ENCODE measurements around the gene LETM1. TPM values are rescaled to one million over a fixed set of nuclear protein-coding genes. Genes with fewer than 3 reads are reported as not detected.

Gene LETM1
- total and polyA plus RNA-seq, 2 donors from 2014 or later = 20.0 to 46.4 TPM

GRCh38 chr4:1870578-1871443 is 14.9 kb upstream of the LETM1 start, which contains the start of gene NSD2:
Gene NSD2 (plus strand): TSS chr4:1871393. CDS start chr4:1900655, 29,262 bp downstream.
- Histone ChIP-seq H3K27ac (ENCODE audit: low read depth in 2 of 2, low read length in 2 of 2) (peak within 1 kb of the TSS; percentile 95 to 96), H3K9me3 (ENCODE audit: control insufficient read depth in 2 of 3, insufficient read depth in 1 of 3, low read length in 3 of 3) (no peaks in the 10 kb centered on the region), H3K4me1 (ENCODE audit: control insufficient read depth in 2 of 3, insufficient read depth in 2 of 3, low read depth in 1 of 3, low read length in 3 of 3) (peaks cover 0 to 18% (median 3%) of the 10 kb centered on the region in 3 donors), H3K27me3 (ENCODE audit: control insufficient read depth, insufficient read depth, low read length) (no peaks in the 10 kb centered on the region), H3K4me3 (ENCODE audit: low read length in 3 of 3) (peak within 1 kb of the TSS; percentile 50 to 74 (median 72)), H3K9ac (ENCODE audit: low read length in 3 of 3) (peak within 1 kb of the TSS; percentile 43 to 75 (median 73)), H3K36me3 (ENCODE audit: control insufficient read depth in 2 of 3, insufficient read depth in 3 of 3, low read length in 3 of 3) (no peaks in the 10 kb centered on the region)
- DNase-seq = peak; percentile 90 to 96 (median 92)
- no peak for FAIRE-seq
- intact Hi-C loops (cut with DNase I) = no loop called here
- TF ChIP-seq CTCF (IDR thresholded peaks at IDR 0.05; ENCODE audit: borderline replicate concordance, extremely low read depth, insufficient read depth) = no peak

- no peak for TF ChIP-seq CTCF (IDR thresholded peaks at IDR 0.05; ENCODE audit: borderline replicate concordance, extremely low read depth, insufficient read depth)
- FAIRE-seq (no peak), DNase-seq (peak; percentile 87 to 96 (median 92))
- H3K27me3 ChIP-seq (ENCODE audit: control insufficient read depth, insufficient read depth, low read length) = no peaks in the 10 kb centered on the region
- H3K9me3 ChIP-seq (ENCODE audit: control insufficient read depth in 2 of 3, insufficient read depth in 1 of 3, low read length in 3 of 3) = no peaks in the 10 kb centered on the region
- H3K4me3 ChIP-seq (ENCODE audit: low read length in 3 of 3) = peak overlapping the region; percentile 46 to 74 (median 59)
- H3K9ac ChIP-seq (ENCODE audit: low read length in 3 of 3) = peak overlapping the region in 2 of 3 donors; percentile 0 to 56
- peaks cover 0 to 18% (median 3%) of the 10 kb centered on the region in 3 donors for H3K4me1 ChIP-seq (ENCODE audit: control insufficient read depth in 2 of 3, insufficient read depth in 2 of 3, low read depth in 1 of 3, low read length in 3 of 3)
- H3K36me3 ChIP-seq (ENCODE audit: control insufficient read depth in 2 of 3, insufficient read depth in 3 of 3, low read length in 3 of 3) = no peaks in the 10 kb centered on the region
- intact Hi-C loops (cut with DNase I) = no loop called here
- peak overlapping the region; percentile 95 to 96 for H3K27ac ChIP-seq (ENCODE audit: low read depth in 2 of 2, low read length in 2 of 2)
Measured at GRCh38 chr4:1870328-1870577, 14.3 kb upstream of the LETM1 start.

GRCh38 chr4:1869530-1870327 is 13.8 kb upstream of the LETM1 start:
- Histone ChIP-seq H3K27me3 (ENCODE audit: control insufficient read depth, insufficient read depth, low read length) (no peaks in the 10 kb centered on the region), H3K36me3 (ENCODE audit: control insufficient read depth in 2 of 3, insufficient read depth in 3 of 3, low read length in 3 of 3) (no peaks in the 10 kb centered on the region), H3K27ac (ENCODE audit: low read depth in 2 of 2, low read length in 2 of 2) (peak overlapping the region; percentile 95 to 96), H3K4me1 (ENCODE audit: control insufficient read depth in 2 of 3, insufficient read depth in 2 of 3, low read depth in 1 of 3, low read length in 3 of 3) (peaks cover 0 to 18% (median 3%) of the 10 kb centered on the region in 3 donors), H3K9ac (ENCODE audit: low read length in 3 of 3) (peak overlapping the region in 2 of 3 donors; percentile 11 to 56), H3K4me3 (ENCODE audit: low read length in 3 of 3) (peak overlapping the region; percentile 46 to 74 (median 59)), H3K9me3 (ENCODE audit: control insufficient read depth in 2 of 3, insufficient read depth in 1 of 3, low read length in 3 of 3) (no peaks in the 10 kb centered on the region)
- FAIRE-seq (no peak), DNase-seq (peak in 1 of 5 donors; percentile 40)
- TF ChIP-seq CTCF (IDR thresholded peaks at IDR 0.05; ENCODE audit: borderline replicate concordance, extremely low read depth, insufficient read depth) = no peak
- intact Hi-C loops (cut with DNase I) = no loop called here

Measured in kidney (tissue), 14 donors.